HL-60 (cell line): ENCODE results near the gene RIBC2.

ENCODE experiments used
- DNase-seq, 2 experiments: peaks; one replicate each; pipeline ENCODE4 v3.0.0-alpha.2; 2010 to 2020; ENCODE audit warnings: low read depth in 1 of 2, low spot score in 1 of 2
- H3K27ac ChIP-seq: fragments of 250-450 bp; sonication (Bioruptor Pico); replicated peaks from 2 replicates; pipeline ENCODE4 v1.5.1; 2020; ENCODE audit warnings: mild to moderate bottlenecking, moderate library complexity
- H3K27me3 ChIP-seq: fragments of 250-450 bp; sonication (Bioruptor Pico); 2 replicates; pipeline ENCODE4 v1.5.1; 2021; ENCODE audit warnings: mild to moderate bottlenecking, moderate library complexity; ENCODE audit not compliant: insufficient read depth, poor library complexity, severe bottlenecking
- H3K4me3 ChIP-seq: replicated peaks from 2 replicates; pipeline ENCODE4 v1.5.1; 2011; ENCODE audit warnings: mild to moderate bottlenecking, control low read depth, low read length; ENCODE audit not compliant: insufficient read depth
- CTCF ChIP-seq: IDR thresholded peaks from one replicate; pipeline ENCODE4 v1.5.1; 2011; ENCODE audit warnings: low read length, control low read depth, inconsistent platforms; ENCODE audit not compliant: insufficient read depth
- GABPA ChIP-seq: IDR thresholded peaks from 2 replicates; pipeline ENCODE4 v1.6.1; 2012; ENCODE audit warnings: low read depth
- POLR2AphosphoS5 ChIP-seq: IDR thresholded peaks from 2 replicates; pipeline ENCODE4 v1.6.1; 2012; ENCODE audit warnings: low read depth
- REST ChIP-seq: IDR thresholded peaks from 2 replicates; pipeline ENCODE4 v1.6.1; 2012; ENCODE audit warnings: low read depth; ENCODE audit not compliant: insufficient replicate concordance
- SPI1 ChIP-seq: IDR thresholded peaks from 2 replicates; pipeline ENCODE4 v1.6.1; 2012; ENCODE audit warnings: low read depth, mild to moderate bottlenecking, borderline replicate concordance

The RIBC2 gene

GRCh38 chr22:45427114-45427513, 13.6 kb downstream of the RIBC2 start:
- Histone ChIP-seq H3K27ac (no peak overlapping the region), H3K4me3 (no peak overlapping the region), H3K27me3 (no peaks in the 10 kb centered on the region)
- TF ChIP-seq CTCF (no peak), GABPA (no peak), POLR2AphosphoS5 (no peak), REST (no peak), SPI1 (no peak)
- no peak for DNase-seq

GRCh38 chr22:45428391-45429385, 15.2 kb downstream of the RIBC2 start:
- H3K4me3 ChIP-seq, result no peak overlapping the region
- no peak overlapping the region for H3K27ac ChIP-seq
- TF ChIP-seq GABPA (no peak), SPI1 (no peak), REST (no peak), CTCF (no peak), POLR2AphosphoS5 (no peak)
- no peak for DNase-seq
- no peaks in the 10 kb centered on the region for H3K27me3 ChIP-seq

GRCh38 chr22:45429424-45429823, 15.9 kb downstream of the RIBC2 start:
- TF ChIP-seq CTCF, result no peak
- TF ChIP-seq POLR2AphosphoS5, result no peak
- no peak for TF ChIP-seq GABPA
- TF ChIP-seq REST, result no peak
- TF ChIP-seq SPI1, result no peak
- no peaks in the 10 kb centered on the region for H3K27me3 ChIP-seq
- no peak overlapping the region for H3K27ac ChIP-seq
- DNase-seq, result no peak
- no peak overlapping the region for H3K4me3 ChIP-seq
